A549 treated with ZK216348 at 1 μM for 4 hours (cell line): ENCODE data around the gene ALPG. TPM values are rescaled to one million over a fixed set of nuclear protein-coding genes. Genes with fewer than 3 reads are reported as not detected.

Experiments
- total RNA-seq: library from RNA; stranded (reverse); fragments of 200-300 nt; extraction: Qiagen RNA extraction; gene quantifications from 5 replicates; pipeline ENCODE4 v1.2.3, GENCODE V29; 2022; ENCODE audit warnings: low read depth

Gene ALPG
- 0.20 to 0.38 TPM (median 0.22 TPM) in 4 of 5 replicates, not detected in the other for total RNA-seq

DNA sequence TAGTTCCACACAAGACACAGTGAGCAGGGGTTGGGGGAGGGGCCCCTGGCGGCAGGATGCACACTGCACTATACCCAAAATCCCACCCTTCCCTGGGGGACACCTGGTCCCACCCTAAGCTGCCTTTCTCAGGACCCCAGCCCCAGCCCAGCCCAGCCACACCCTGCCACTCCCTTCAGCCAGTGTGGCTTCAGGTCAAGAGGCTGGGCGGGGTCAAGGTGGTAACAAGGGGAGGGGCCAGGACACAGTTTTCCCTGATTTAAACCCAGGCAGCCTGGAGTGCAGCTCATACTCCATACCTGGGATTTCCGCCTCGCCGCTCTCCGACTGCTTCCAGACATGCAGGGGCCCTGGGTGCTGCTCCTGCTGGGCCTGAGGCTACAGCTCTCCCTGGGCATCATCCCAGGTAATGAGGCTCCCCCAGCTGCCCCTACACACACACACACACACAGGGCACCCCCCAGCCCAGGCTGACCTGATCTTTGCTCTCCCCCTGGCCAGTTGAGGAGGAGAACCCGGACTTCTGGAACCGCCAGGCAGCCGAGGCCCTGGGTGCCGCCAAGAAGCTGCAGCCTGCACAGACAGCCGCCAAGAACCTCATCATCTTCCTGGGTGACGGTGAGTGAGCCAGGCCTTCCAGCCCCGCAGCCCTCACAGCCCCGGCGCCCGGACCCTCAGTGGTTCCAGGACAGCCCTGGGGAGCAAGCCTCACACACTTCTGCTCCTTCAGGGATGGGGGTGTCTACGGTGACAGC, at the start of gene ALPG:
Gene ALPG (plus strand): TSS at position 289 of the 755 bp plus-strand sequence. CDS start 51 bp downstream, at position 340.

DNA sequence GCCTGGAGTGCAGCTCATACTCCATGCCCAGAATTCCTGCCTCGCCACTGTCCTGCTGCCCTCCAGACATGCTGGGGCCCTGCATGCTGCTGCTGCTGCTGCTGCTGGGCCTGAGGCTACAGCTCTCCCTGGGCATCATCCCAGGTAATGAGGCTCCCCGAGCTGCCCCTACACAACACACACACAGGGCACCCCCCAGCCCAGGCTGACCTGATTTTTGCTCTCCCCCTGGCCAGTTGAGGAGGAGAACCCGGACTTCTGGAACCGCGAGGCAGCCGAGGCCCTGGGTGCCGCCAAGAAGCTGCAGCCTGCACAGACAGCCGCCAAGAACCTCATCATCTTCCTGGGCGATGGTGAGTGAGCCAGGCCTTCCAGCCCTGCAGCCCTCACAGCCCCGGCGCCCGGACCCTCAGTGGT, 27.9 kb upstream of the ALPG start, which contains the start of gene ALPP:
Gene ALPP (plus strand): TSS at position 17 of the 417 bp plus-strand sequence. CDS start 52 bp downstream, at position 69.

DNA sequence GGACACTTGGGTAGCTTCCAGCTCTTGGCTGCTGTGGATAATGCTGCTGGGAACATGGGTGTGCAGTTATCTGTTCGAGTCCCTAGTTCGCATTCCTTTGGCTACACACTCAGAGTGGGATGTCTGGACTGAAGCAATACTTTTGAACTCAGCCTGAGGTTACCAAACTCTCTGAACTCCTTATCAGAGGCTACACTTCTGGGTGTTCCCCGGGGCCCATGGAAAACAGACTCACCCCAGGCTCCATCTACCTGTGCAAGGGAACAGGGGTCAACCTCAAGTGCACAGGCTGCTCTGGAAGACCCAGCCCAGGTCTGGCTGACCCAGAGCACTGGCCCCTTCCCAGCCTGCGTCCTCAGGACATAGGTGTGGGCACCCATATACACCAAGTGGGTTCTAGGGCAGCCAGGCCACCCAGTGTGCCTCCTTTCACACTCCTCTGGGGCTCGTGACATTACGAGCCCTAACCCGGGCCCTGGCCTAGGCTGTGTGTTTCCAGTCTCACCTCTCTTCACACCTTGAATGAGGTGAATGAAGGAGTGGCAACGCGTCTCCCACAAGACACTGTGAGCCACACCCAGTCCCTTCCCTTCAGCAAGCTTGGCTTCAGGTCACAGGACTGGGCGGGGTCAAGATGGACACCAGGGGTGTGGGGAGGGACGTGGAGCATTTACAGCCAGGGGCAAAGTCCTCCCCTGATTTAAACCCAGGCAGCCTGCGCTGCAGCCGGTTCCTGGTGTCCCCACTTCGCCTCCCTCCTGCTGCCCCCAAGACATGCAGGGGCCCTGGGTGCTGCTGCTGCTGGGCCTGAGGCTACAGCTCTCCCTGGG, 49.0 kb downstream of the ALPG start, which contains the start of gene ALPI:
Gene ALPI (plus strand): TSS at position 728 of the 830 bp plus-strand sequence. CDS start 47 bp downstream, at position 775.

Other genes starting within 250 kb of the ALPG start
- 2.4 to 3.3 TPM (median 2.7 TPM) in 5 replicates for gene ALPP, start 28.1 kb upstream of the ALPG start, total RNA-seq
- not detected in 5 replicates for gene ALPI, start 49.3 kb downstream of the ALPG start, total RNA-seq
- gene ECEL1, start 81.0 kb downstream of the ALPG start, total RNA-seq: 0.07 to 0.31 TPM (median 0.21 TPM) in 4 of 5 replicates, not detected in the other
- gene PRSS56, start 113.5 kb downstream of the ALPG start, total RNA-seq: 0.08 to 0.31 TPM (median 0.20 TPM) in 4 of 5 replicates, not detected in the other
- not detected in 5 replicates for gene CHRND, start 119.3 kb downstream of the ALPG start, total RNA-seq
- gene CHRNG, start 132.8 kb downstream of the ALPG start, total RNA-seq: not detected in 5 replicates
- gene TIGD1, start 143.7 kb downstream of the ALPG start, total RNA-seq: 4.1 to 6.7 TPM (median 4.7 TPM) in 5 replicates
- 93.6 to 338 TPM (median 101 TPM) in 5 replicates for gene EIF4E2, start 143.8 kb downstream of the ALPG start, total RNA-seq
- 1.8 to 4.6 TPM (median 3.5 TPM) in 5 replicates for gene EFHD1, start 226.8 kb downstream of the ALPG start, total RNA-seq